ENCODE measurements around the gene BBS2.
"Not testable (repeated sequence)": the region's sequence is repeated elsewhere in the genome, so short reads cannot be mapped to it uniquely, and the experiment has no call there.

BBS2 gene

GRCh38 chr16:56520251-56520577 lies 390 bp upstream of the BBS2 start:
- no peak for DNase-seq

GRCh38 chr16:56518425-56518824 lies 1.4 kb downstream of the BBS2 start:
- no peak for DNase-seq

- no peak for DNase-seq
Measured at GRCh38 chr16:56517206-56517605, 2.6 kb downstream of the BBS2 start.

- DNase-seq: no peak
Measured at GRCh38 chr16:56515665-56516064, 4.2 kb downstream of the BBS2 start.

GRCh38 chr16:56514845-56515244 lies 5.0 kb downstream of the BBS2 start:
- no peak for DNase-seq

- DNase-seq: peak; percentile 2
Measured at GRCh38 chr16:56513972-56514371, 5.9 kb downstream of the BBS2 start.

GRCh38 chr16:56513091-56513490 lies 6.7 kb downstream of the BBS2 start:
- no peak for DNase-seq

- DNase-seq: no peak
Measured at GRCh38 chr16:56512025-56512424, 7.8 kb downstream of the BBS2 start.

- no peak for DNase-seq
Measured at GRCh38 chr16:56510544-56510943, 9.3 kb downstream of the BBS2 start.

GRCh38 chr16:56506941-56507340 lies 12.9 kb downstream of the BBS2 start:
- no peak for DNase-seq

- DNase-seq: no peak
Measured at GRCh38 chr16:56505181-56505580, 14.6 kb downstream of the BBS2 start.

GRCh38 chr16:56493815-56494214 lies 26.0 kb downstream of the BBS2 start:
- DNase-seq: no peak

- DNase-seq: no peak
Measured at GRCh38 chr16:56493126-56493525, 26.7 kb downstream of the BBS2 start.

GRCh38 chr16:56491657-56492261 lies 28.1 kb downstream of the BBS2 start:
- no peak for DNase-seq

GRCh38 chr16:56488868-56489267 lies 31.0 kb downstream of the BBS2 start:
- not testable (repeated sequence) for DNase-seq

GRCh38 chr16:56488035-56488434 lies 31.8 kb downstream of the BBS2 start:
- DNase-seq: no peak

- no peak for DNase-seq
Measured at GRCh38 chr16:56483394-56483793, 36.4 kb downstream of the BBS2 start.

GRCh38 chr16:56482683-56483236 lies 37.1 kb downstream of the BBS2 start:
- no peak for DNase-seq

GRCh38 chr16:56481468-56482122 lies 38.2 kb downstream of the BBS2 start:
- DNase-seq: no peak

- DNase-seq: no peak
Measured at GRCh38 chr16:56480776-56481467, 38.9 kb downstream of the BBS2 start.

- no peak for DNase-seq
Measured at GRCh38 chr16:56479469-56479868, 40.4 kb downstream of the BBS2 start.

- no peak for DNase-seq
Measured at GRCh38 chr16:56478281-56479049, 41.4 kb downstream of the BBS2 start.

- no peak for DNase-seq
Measured at GRCh38 chr16:56477096-56477878, 42.5 kb downstream of the BBS2 start.
